Loucy (cell line): ENCODE results near the gene CPZ.

ENCODE experiments used
- CTCF ChIP-seq: fragments of 200-600 bp; sonication (generic); conservative IDR thresholded peaks from 2 replicates; pipeline ENCODE4 v1.5.1; 2014; ENCODE audit warnings: mild to moderate bottlenecking, antibody characterized with exemption, low read length
- EZH2phosphoT487 ChIP-seq: fragments of 200-600 bp; IDR thresholded peaks from 2 replicates; pipeline ENCODE4 v1.6.1; 2018; ENCODE audit warnings: antibody characterized with exemption, mild to moderate bottlenecking, moderate library complexity, borderline replicate concordance

- TF ChIP-seq EZH2phosphoT487 (no peak), CTCF (no peak)
Measured at GRCh38 chr4:8614365-8615193, 22.0 kb downstream of the CPZ start.
